D721Med (cell line): ENCODE measurements around the gene CLEC4C.

Source experiments
- DNase-seq: peaks from one replicate; pipeline ENCODE4 v3.0.0; 2011; ENCODE audit warnings: low spot score; ENCODE audit not compliant: insufficient read length
- FAIRE-seq: peaks from 2 replicates; lab custom pipeline; 2011; peaks lifted over from hg19 to GRCh38; lab: Jason Lieb, UNC
- TF ChIP-seq, protein P1 (sequence below): IDR thresholded peaks from 2 replicates; pipeline ENCODE4 v1.5.1; 2012; ENCODE audit warnings: mild to moderate bottlenecking, control low read depth; ENCODE audit not compliant: insufficient read depth; ENCODE audit errors: missing control alignments

CLEC4C gene

DNA sequence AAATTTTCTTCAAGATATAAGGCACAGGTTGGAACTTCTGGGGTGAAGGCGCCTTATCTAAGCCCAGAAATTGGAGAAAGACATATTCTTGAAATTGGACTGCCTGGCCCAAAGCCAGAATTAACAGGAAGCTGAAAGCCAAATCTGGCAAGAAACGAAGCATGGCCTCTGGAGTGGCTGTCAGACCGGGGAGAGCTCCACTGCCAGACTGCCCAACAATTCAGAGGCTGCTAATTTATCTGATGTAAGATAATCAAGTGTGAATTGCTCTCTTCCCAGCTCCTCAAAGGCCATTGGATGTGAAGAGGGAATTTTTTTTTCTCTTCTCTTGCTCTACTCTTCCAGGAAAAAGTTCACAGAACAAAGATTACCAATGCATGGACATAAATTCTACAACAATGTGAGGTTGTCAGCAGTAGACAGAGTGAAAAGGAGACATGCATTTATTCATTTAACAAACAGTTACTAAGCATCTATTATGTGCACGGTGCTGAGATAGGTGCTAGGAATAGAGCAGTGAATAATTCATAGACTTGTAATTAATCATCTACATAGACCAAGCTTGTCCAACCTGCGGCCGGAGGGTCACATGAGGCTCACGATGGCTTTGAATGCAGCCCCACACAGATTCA is 51.5 kb downstream of the CLEC4C start, which contains the start of gene GDF3:
TSS of gene GDF3 (minus strand) at position 210 of the 632 bp plus-strand sequence. CDS start at position 163, 47 bp downstream.
- TF ChIP-seq, protein P1, sequence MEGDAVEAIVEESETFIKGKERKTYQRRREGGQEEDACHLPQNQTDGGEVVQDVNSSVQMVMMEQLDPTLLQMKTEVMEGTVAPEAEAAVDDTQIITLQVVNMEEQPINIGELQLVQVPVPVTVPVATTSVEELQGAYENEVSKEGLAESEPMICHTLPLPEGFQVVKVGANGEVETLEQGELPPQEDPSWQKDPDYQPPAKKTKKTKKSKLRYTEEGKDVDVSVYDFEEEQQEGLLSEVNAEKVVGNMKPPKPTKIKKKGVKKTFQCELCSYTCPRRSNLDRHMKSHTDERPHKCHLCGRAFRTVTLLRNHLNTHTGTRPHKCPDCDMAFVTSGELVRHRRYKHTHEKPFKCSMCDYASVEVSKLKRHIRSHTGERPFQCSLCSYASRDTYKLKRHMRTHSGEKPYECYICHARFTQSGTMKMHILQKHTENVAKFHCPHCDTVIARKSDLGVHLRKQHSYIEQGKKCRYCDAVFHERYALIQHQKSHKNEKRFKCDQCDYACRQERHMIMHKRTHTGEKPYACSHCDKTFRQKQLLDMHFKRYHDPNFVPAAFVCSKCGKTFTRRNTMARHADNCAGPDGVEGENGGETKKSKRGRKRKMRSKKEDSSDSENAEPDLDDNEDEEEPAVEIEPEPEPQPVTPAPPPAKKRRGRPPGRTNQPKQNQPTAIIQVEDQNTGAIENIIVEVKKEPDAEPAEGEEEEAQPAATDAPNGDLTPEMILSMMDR: no peak
- FAIRE-seq (no peak), DNase-seq (no peak)

DNA sequence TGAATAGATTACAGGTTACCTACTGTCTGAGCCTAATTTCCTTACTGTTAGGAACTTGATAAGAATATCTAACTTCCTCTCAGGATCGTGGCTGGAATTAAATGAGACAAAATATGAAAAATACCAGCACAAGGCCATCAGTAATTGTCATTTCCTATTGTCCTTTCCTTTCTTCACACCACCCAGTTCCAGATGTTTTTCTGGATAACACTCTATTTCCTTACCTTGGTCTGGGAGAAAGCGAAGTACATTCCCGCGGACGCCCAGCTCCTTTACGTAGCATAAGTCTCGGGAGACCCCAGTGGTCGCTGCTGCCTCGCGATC is 52.0 kb downstream of the CLEC4C start:
- TF ChIP-seq, protein P1: no peak
- no peak for DNase-seq
- no peak for FAIRE-seq

DNA sequence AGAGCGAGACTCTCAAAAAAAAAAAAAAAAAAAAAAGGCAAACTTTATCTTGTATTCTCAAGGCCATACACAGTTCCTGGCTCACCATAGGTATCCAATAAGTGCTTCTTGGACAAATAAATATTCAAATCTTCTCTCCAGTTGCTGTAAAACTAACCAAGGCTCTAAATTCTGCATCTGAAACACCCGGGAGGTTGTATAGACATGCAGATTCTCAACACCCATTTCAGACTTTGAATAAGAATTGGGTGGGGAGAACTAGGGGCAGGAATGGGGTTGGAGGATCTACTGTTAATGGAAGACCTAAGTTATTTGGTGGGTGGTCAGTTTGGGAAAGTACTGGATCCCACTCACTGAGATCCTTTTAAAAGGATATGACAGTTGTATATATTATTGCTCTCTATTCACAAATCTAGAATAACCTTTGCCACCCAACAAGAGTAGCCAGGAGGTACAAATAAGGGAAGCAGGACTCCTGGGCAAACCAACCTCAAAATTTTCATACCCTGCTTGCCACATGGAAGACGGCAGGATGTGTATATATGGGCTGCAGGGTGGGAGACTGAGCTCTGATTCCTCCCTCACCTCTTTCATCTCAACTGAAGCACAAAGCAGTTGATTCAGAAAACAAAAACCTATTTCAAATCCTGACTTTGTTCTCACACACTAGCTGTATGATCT is 52.5 kb downstream of the CLEC4C start:
- TF ChIP-seq, protein P1: no peak
- DNase-seq (no peak), FAIRE-seq (no peak)

DNA sequence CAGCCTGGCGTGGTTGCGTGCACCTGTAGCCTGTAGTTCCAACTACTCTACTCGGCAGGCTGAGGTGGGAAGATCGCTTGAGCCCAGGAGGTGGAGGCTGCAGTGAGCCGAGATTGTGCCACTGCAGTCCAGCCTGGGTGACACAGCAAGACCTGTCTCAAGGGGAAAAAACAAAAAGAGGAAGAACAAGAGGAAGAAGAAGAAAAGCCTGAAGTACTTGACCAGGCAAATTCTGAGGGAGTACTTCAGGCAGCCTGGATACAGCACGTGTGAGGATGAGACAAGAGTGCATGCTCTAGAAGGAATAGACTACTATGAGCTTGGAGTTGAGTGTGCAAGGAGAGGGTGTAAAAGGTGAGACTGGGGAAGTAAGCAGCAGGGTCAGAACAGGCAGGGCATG is 53.4 kb downstream of the CLEC4C start:
- TF ChIP-seq, protein P1: no peak
- DNase-seq (no peak), FAIRE-seq (no peak)

DNA sequence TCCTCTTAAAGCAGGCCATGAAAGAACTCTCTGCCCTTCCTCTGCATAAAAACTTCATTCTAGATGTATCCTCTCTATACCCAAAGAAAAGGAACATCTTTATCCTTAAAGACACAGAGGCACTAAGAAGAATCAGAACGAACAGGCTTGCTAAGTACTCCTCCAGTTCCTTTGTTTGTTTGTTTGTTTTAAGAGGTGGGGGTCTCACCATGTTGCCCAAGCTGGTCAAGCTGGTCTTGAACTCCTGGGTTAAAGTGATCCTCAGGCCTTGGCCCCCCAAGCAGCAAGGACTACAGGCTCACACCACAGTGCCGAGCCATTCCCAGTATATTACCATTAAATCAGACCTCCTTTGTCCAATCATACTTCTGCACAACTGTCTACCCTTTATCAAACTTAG is 65.6 kb downstream of the CLEC4C start:
- FAIRE-seq: no peak
- TF ChIP-seq, protein P1: no peak

More for the DNA sequence above, 65.6 kb downstream of the CLEC4C start:
- no peak for DNase-seq
